Activated gamma-delta T cell (primary cell): ENCODE measurements around the gene ZNF462.

Source experiments
- DNase-seq: peaks from one replicate; lab custom pipeline; 2025; lab: John Stamatoyannopoulos, UW

ZNF462 gene

GRCh38 chr9:106927916-106928315, 65.0 kb downstream of the ZNF462 start:
- DNase-seq = no peak

GRCh38 chr9:106928350-106928749, 65.4 kb downstream of the ZNF462 start:
- DNase-seq = no peak

- no peak for DNase-seq
Measured at GRCh38 chr9:106929471-106930177, 66.7 kb downstream of the ZNF462 start.

- DNase-seq = no peak
Measured at GRCh38 chr9:106930477-106930876, 67.5 kb downstream of the ZNF462 start.

- no peak for DNase-seq
Measured at GRCh38 chr9:106931466-106931865, 68.5 kb downstream of the ZNF462 start.

- no peak for DNase-seq
Measured at GRCh38 chr9:106932178-106932577, 69.2 kb downstream of the ZNF462 start.

- no peak for DNase-seq
Measured at GRCh38 chr9:106932675-106933074, 69.7 kb downstream of the ZNF462 start.

GRCh38 chr9:106933470-106933869, 70.5 kb downstream of the ZNF462 start:
- no peak for DNase-seq

- DNase-seq = no peak
Measured at GRCh38 chr9:106934442-106935238, 71.7 kb downstream of the ZNF462 start.

- no peak for DNase-seq
Measured at GRCh38 chr9:106936680-106937079, 73.7 kb downstream of the ZNF462 start.

GRCh38 chr9:106941916-106942315, 79.0 kb downstream of the ZNF462 start:
- DNase-seq = no peak

- DNase-seq = no peak
Measured at GRCh38 chr9:106945727-106946660, 83.0 kb downstream of the ZNF462 start.

- DNase-seq = no peak
Measured at GRCh38 chr9:106947106-106947900, 84.3 kb downstream of the ZNF462 start.

- DNase-seq = no peak
Measured at GRCh38 chr9:106953174-106953573, 90.2 kb downstream of the ZNF462 start.

- DNase-seq = no peak
Measured at GRCh38 chr9:106954558-106954957, 91.6 kb downstream of the ZNF462 start.

- DNase-seq = no peak
Measured at GRCh38 chr9:106954974-106955850, 92.2 kb downstream of the ZNF462 start.

- DNase-seq = no peak
Measured at GRCh38 chr9:106956971-106957370, 94.0 kb downstream of the ZNF462 start.

- no peak for DNase-seq
Measured at GRCh38 chr9:106958955-106959657, 96.1 kb downstream of the ZNF462 start.

- DNase-seq = no peak
Measured at GRCh38 chr9:106960258-106960657, 97.3 kb downstream of the ZNF462 start.

- DNase-seq = no peak
Measured at GRCh38 chr9:106961623-106962022, 98.7 kb downstream of the ZNF462 start.
